Kidney (tissue), 14 donors: ENCODE results near the gene LTBR. TPM values are rescaled to one million over a fixed set of nuclear protein-coding genes. Genes with fewer than 3 reads are reported as not detected.

Experiments
- DNase-seq, 5 donors: peaks; one replicate each; pipeline ENCODE4 v3.0.0-alpha.2; 2013 to 2020
- FAIRE-seq: peaks from 2 replicates; lab custom pipeline; 2012; peaks lifted over from hg19 to GRCh38; lab: Jason Lieb, UNC
- H3K27ac ChIP-seq, 2 donors: one replicate each; pipeline ENCODE4 v1.7.0; 2013; ENCODE audit warnings: low read depth in 2 of 2, low read length in 2 of 2, inconsistent platforms in 1 of 2
- H3K27me3 ChIP-seq: one replicate; pipeline ENCODE4 v1.7.1; 2013; ENCODE audit warnings: low read length, inconsistent platforms; ENCODE audit not compliant: control insufficient read depth, insufficient read depth
- H3K36me3 ChIP-seq, 3 donors: one replicate each; pipeline versions ENCODE4 v1.7.0 to v1.7.1; 2013; ENCODE audit warnings: low read length in 3 of 3, control low read depth in 1 of 3, inconsistent platforms in 1 of 3; ENCODE audit not compliant: insufficient read depth in 3 of 3, control insufficient read depth in 2 of 3
- H3K4me1 ChIP-seq, 3 donors: one replicate each; pipeline versions ENCODE4 v1.7.0 to v1.7.1; 2013; ENCODE audit warnings: low read length in 3 of 3, inconsistent platforms in 1 of 3, low read depth in 1 of 3; ENCODE audit not compliant: control insufficient read depth in 2 of 3, insufficient read depth in 2 of 3
- H3K4me3 ChIP-seq, 3 donors: one replicate each; pipeline versions ENCODE4 v1.7.0 to v1.8.1; 2013; ENCODE audit warnings: low read length in 3 of 3, control low read depth in 1 of 3, inconsistent platforms in 1 of 3
- H3K9ac ChIP-seq, 3 donors: one replicate each; pipeline versions ENCODE4 v1.7.0 to v1.7.1; 2013; ENCODE audit warnings: low read length in 3 of 3, control low read depth in 1 of 3, inconsistent platforms in 1 of 3
- H3K9me3 ChIP-seq, 3 donors: one replicate each; pipeline versions ENCODE4 v1.7.0 to v1.7.1; 2013; ENCODE audit warnings: low read length in 3 of 3, control low read depth in 1 of 3, inconsistent platforms in 1 of 3; ENCODE audit not compliant: control insufficient read depth in 2 of 3, insufficient read depth in 1 of 3
- intact Hi-C: fragments of 100-400 bp; cut with DNase I; formaldehyde crosslinking; loops from one replicate; pipeline ENCODE4 v1.11.1; 2022
- polyA plus RNA-seq: library from polyadenylated mRNA; stranded (reverse); fragments of 350-450 nt; fragmentation: Illumina TruSeq; extraction: RNeasy Lipid Tissue Mini Kit (QIAGEN cat#74804); gene quantifications from one replicate; pipeline ENCODE4 v1.2.3, GENCODE V29; 2014; ENCODE audit warnings: low read depth, low replicate concordance; ENCODE audit not compliant: insufficient read depth
- total RNA-seq: library from RNA; stranded (reverse); fragmentation: NEBNext Ultra II Directional; extraction: Animal tissue kit (Norgen Biotek cat#: 25700); gene quantifications from one replicate; pipeline ENCODE4 v1.2.1, GENCODE V29; 2021
- TF ChIP-seq, protein P1 (sequence below): IDR thresholded peaks from 3 replicates; pipeline ENCODE4 v1.5.1; 2012; ENCODE audit warnings: mild to moderate bottlenecking, moderate library complexity, borderline replicate concordance; ENCODE audit not compliant: insufficient read depth; ENCODE audit errors: extremely low read depth
- donor health status: control.
- donor health status: control.
- donor health status: control.
- donor health status: control.
- donor health status: control.
- donor health status: DM: yes; HTN: yes; CAD: no.
- donor health status: Normal renal cell carcinoma (clear cell type).

Gene LTBR
- total and polyA plus RNA-seq, 2 donors from 2014 or later, result 77.8 to 114 TPM

DNA sequence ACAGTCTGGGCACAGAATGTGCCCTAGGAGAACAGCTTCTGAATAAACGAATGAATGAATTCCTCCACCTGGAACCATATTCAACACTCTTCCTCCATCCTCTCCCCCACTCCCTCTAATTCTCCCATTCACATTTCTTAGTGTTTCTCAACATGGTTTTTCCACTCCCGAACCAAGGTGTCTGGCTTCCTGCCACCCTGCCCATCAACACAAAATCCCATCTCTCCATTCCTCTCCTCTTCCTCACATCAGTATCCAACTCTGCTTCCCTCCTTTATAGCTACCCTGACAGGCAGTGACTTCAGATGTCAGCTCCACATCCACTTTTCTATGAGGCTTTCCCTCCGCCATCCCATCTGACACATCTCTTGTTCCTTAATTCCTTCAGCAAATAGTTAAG is 45.0 kb upstream of the LTBR start:
- no peaks in the 10 kb centered on the region for H3K9me3 ChIP-seq
- H3K4me1 ChIP-seq, result peaks cover 7 to 61% (median 55%) of the 10 kb centered on the region in 3 donors
- peak overlapping the region; percentile 26 to 93 (median 92) for H3K4me3 ChIP-seq
- FAIRE-seq (no peak), DNase-seq (no peak)
- H3K27me3 ChIP-seq, result no peaks in the 10 kb centered on the region
- H3K9ac ChIP-seq, result peak overlapping the region in 1 of 3 donors; percentile 99
- peak overlapping the region; percentile 99 to 100 for H3K27ac ChIP-seq
- TF ChIP-seq, protein P1, sequence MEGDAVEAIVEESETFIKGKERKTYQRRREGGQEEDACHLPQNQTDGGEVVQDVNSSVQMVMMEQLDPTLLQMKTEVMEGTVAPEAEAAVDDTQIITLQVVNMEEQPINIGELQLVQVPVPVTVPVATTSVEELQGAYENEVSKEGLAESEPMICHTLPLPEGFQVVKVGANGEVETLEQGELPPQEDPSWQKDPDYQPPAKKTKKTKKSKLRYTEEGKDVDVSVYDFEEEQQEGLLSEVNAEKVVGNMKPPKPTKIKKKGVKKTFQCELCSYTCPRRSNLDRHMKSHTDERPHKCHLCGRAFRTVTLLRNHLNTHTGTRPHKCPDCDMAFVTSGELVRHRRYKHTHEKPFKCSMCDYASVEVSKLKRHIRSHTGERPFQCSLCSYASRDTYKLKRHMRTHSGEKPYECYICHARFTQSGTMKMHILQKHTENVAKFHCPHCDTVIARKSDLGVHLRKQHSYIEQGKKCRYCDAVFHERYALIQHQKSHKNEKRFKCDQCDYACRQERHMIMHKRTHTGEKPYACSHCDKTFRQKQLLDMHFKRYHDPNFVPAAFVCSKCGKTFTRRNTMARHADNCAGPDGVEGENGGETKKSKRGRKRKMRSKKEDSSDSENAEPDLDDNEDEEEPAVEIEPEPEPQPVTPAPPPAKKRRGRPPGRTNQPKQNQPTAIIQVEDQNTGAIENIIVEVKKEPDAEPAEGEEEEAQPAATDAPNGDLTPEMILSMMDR, result no peak
- H3K36me3 ChIP-seq, result peaks cover 0 to 8% (median 6%) of the 10 kb centered on the region in 3 donors
- intact Hi-C loops, result loop anchor here (10.0 kb wide), 1 partner anchor 116 kb away; the partner anchor contains the start of gene TAPBPL

DNA sequence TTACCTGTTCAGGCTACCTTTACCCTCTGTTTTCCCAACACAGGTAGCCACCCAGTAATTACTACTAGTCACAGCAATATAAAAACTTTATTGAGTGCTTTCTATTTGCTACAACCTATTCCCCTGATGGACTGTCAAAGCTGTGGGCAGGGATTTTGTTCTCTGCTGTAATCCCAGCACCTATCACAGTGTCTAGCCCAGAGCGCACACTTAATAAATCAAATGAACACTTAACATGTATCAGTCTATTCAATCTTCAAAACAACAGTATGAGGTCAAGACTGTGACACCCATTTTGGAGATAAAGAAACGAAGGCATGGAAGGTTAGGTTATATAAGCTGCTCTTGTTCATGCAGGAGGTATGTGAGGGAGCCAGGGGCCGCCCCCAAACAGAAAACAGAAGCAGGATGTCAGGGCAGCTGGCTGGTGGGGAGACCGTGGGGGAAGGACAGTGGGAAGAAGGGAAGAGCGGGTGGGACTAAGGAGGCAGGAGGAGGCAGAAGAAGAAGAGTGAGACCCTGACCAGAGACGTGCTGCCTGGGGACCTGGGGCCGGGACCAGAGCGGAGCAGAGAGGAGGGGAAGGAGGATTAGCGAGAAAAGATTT is 43.8 kb upstream of the LTBR start:
- intact Hi-C loops, result no loop called here
- no peak for FAIRE-seq
- H3K4me1 ChIP-seq, result peaks cover 7 to 51% (median 48%) of the 10 kb centered on the region in 3 donors

DNA sequence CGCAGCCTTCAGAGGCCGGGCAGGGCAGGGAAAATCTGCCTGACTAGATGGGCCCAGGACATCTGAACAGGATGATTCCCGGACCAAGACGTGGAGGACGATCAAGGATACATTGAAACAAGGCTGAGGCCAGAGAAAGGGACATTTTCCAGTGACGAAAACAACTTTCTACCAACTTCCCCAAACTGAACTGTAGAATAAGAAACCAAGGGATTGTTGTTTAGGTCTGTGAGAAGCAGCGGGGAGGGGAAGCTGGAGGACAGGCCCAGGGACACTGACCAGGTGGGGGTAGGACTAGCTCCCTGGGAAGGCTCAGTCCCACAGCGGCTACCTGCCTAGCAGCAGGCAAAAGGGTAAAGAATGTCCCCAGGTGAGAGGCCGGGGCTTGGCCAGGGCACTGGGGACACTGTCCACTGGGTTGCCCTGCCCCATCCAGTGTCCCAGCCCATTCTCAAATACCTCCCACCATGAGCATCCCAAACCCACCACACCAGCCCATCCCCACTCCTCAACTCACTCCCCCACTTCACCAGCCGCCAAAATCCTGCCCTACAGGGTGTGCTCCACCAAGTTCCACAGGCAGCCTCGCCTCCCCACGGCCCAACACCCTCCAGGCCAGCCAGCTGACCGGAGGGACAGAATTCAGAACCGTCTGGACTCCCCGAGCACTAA is 43.1 kb upstream of the LTBR start:
- intact Hi-C loops, result no loop called here

More for the DNA sequence above, 43.8 kb upstream of the LTBR start:
- H3K36me3 ChIP-seq, result peaks cover 0 to 3% (median 2%) of the 10 kb centered on the region in 3 donors
- H3K9me3 ChIP-seq, result no peaks in the 10 kb centered on the region
- H3K9ac ChIP-seq, result peak overlapping the region; percentile 77 to 99 (median 98)
- peak in 2 of 5 donors; percentile 70 to 78 for DNase-seq
- H3K27ac ChIP-seq, result peak overlapping the region; percentile 99 to 100
- peak overlapping the region; percentile 85 to 93 (median 92) for H3K4me3 ChIP-seq
- TF ChIP-seq, protein P1, result no peak
- no peaks in the 10 kb centered on the region for H3K27me3 ChIP-seq

More for the DNA sequence above, 43.1 kb upstream of the LTBR start:
- no peak for FAIRE-seq
- peak overlapping the region; percentile 85 to 93 (median 92) for H3K4me3 ChIP-seq
- peak overlapping the region; percentile 77 to 99 (median 98) for H3K9ac ChIP-seq
- H3K36me3 ChIP-seq, result peaks cover 0 to 3% (median 2%) of the 10 kb centered on the region in 3 donors
- no peaks in the 10 kb centered on the region for H3K9me3 ChIP-seq
- TF ChIP-seq, protein P1, result no peak
- no peaks in the 10 kb centered on the region for H3K27me3 ChIP-seq
- peak in 1 of 5 donors; percentile 71 for DNase-seq
- H3K27ac ChIP-seq, result peak overlapping the region; percentile 99 to 100
- H3K4me1 ChIP-seq, result peaks cover 7 to 51% (median 42%) of the 10 kb centered on the region in 3 donors
